GM19372 (cell line): ENCODE results near the gene LPCAT3.
"Not testable (repeated sequence)": the region's sequence is repeated elsewhere in the genome, so short reads cannot be mapped to it uniquely, and the experiment has no call there.

Experiments
- ATAC-seq: cut with Tn5 transposase; IDR thresholded peaks from one replicate; pipeline ENCODE4 v1.9.1; 2021; ENCODE audit warnings: mild to moderate bottlenecking, low read depth, moderate library complexity; ENCODE audit not compliant: unreplicated experiment

Gene LPCAT3

DNA sequence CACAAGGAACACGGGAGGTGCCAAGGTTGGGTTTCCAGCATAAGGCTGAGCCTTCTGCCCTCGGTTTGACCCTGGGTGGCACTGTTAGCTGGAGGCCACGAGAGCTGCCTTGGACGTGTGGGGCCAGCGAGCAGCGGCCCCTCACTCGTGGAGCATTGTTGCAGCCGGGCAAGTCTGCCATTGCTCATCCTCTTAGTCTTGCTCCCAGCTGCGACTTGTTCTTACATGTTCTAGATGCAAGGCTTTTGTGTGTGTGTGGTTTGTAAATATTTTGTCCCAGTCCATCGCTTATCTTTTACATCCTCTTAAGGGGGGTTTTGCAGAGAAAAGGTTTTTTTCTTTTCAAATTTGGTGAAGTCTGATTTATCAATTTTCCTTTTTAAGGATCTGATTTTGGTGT, 21.1 kb upstream of the LPCAT3 start:
- no peak for ATAC-seq

DNA sequence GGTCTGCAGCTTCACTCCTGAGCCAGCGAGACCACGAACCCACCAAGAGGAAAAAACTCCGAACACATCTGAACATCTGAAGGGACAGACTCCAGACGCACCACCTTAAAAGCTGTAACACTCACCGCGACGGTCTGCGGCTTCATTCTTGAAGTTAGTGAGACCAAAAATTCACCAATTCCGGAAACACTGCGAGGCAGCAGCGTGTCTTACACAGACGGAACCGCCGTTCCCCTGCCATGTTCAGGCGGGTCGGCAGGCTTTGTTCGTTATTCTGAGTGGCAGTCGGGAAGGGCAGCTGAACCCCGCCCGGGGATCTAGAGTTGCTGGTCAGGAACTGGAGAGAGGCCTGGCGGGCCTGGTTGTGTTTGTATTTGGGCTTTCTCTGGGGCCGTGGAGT, 20.3 kb upstream of the LPCAT3 start:
- ATAC-seq = no peak

DNA sequence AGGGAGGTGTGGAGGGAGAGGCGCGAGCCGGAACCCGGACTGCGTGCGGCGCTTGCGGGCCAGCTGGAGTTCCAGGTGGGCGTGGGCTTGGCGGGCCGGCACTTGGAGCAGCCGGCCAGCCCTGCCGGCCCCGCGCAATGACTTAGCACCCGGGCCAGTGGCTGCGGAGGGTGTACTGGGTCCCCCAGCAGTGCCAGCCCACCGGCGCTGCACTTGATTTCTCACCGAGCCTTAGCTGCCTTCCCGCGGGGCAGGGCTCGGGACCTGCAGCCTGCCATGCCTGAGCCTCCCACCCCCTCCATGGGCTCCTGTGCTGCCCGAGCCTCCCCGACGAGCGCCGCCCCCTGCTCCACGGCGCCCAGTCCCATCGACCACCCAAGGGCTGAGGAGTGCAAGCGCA, 19.1 kb upstream of the LPCAT3 start:
- not testable (repeated sequence) for ATAC-seq

GRCh38 chr12:7035463-7035862, 17.2 kb upstream of the LPCAT3 start:
- no peak for ATAC-seq

DNA sequence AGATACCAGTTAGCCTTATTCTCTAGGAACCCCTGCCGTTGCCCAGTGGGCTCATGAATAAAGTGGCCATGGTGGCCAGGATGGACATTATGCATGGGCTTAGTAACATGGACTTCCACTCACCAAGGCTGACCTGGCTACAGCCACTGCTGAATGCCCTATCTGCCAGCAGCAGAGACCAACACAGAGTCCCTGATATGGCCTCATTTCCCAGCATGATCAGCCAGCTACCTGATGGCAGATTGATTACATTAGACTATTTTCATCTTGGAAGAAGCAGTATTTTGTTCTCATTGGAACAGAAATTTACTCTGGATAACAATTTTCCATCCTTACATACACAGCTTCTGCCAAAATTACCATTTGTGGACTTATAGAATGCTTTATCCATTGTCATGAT, 16.2 kb upstream of the LPCAT3 start:
- no peak for ATAC-seq

DNA sequence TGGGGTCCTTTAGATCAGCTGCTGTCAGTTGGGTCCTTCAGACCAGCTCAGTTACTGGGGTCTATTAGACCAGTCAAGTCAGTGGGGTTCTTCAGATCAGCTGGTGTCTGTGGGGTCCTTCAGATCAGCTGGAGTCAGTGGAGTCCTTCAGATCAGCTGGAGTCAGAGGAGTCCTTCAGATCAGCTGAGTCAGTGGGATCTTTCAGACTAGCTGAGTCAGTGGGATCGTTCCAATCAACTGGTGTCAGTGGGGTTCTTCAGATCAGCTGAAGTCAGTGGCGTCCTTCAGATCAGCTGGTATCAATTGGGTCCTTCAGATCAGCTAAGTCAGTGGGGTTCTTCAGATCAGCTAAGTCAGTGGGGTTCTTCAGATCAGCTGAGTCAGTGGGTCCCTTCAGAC, 14.7 kb upstream of the LPCAT3 start:
- no peak for ATAC-seq

- ATAC-seq = no peak
These were observed 13.0 kb upstream of the LPCAT3 start for GRCh38 chr12:7031306-7031705.

DNA sequence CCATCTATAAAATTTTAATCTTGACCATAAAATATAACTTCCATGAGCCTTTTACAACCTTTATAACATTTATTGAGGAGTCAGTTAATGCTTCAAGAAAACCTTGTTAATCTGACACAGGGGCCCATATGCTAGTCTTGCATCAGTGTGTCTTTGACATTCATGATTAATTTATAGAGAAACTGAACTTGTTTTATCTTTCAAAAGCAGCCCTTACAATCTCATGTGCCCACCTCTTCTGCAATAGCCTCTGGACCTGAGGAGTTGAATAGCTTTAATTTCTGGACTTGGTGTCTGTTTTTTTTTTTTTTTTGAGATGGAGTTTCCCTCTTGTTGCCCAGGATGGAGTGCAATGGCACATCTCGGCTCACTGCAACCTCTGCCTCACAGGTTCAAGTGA, 8.6 kb upstream of the LPCAT3 start:
- ATAC-seq = no peak

- ATAC-seq = no peak
These were observed 4.8 kb upstream of the LPCAT3 start for GRCh38 chr12:7023114-7023513.

DNA sequence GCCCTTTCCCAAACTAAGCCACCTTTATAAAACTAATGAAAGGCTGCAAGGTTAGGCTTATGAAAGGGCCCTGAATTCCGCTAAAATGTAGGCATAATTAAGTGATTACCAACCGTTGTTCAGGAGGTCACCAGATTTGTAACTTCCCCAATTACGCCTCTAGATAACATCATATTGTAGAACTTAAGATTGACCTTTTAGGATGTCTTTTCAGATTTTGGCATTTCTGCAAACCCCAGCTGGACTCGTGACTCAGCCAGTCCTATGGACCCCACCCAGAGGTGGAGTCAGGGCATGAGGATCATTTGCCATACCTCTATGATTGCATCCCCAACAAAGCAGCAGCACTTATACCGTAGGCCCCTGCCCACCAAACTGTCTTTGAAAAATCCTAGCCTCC, 3.7 kb upstream of the LPCAT3 start:
- no peak for ATAC-seq

DNA sequence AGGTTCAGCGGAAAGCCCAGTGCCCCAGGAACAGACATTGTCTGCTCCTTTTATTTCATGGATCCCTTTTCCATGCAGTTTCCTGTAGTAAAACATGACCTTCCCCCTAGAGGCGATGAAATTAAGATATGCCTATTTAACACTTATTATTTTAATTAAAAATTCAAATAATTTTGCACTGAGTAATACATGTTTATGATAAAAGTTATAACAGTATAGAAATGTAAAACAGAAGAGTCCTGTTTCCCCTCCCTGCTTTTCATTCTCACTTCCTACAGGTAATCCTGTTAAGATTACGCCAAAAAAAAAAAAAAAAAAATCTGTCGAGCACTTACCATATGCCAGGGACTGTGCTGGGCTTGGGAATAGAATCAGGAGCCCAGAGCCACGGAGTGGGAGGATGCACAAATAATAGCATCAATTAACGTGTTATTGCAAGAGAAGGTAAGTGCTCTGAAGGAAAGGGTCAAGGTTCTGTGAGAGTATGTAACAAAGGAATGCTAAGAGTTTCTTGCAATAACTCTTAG, 830 bp upstream of the LPCAT3 start:
- ATAC-seq = no peak

GRCh38 chr12:7017870-7018349, 366 bp downstream of the LPCAT3 start:
- peak; percentile 7 for ATAC-seq

DNA sequence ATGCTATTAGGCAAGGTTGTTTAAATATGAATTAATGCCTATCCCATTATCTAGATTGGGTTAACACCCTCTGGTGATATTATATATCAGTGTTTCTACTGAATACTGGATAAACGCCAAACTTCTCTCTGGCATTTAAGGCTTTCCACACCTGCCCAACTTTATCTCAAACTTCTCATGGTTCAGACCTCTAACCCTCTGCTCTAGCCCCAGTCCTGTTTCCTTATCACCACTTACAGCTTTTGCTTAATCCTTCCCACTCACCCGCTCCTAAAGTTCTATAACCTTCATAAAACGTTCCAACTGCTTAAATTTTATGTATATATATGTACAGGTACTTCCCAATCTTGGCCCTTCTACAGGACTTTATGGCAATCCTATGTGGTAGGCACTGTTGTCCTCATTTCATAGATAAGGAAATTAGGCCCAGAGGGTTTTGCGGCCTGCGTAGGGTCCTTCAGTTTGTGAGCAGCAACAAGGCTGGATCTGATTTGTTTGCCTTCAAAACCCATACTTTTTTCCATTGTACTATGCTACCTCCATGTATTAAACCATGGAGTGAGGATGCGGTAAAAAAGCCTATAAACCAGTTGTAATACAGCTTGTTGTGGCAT, 1.2 kb downstream of the LPCAT3 start:
- ATAC-seq = no peak

DNA sequence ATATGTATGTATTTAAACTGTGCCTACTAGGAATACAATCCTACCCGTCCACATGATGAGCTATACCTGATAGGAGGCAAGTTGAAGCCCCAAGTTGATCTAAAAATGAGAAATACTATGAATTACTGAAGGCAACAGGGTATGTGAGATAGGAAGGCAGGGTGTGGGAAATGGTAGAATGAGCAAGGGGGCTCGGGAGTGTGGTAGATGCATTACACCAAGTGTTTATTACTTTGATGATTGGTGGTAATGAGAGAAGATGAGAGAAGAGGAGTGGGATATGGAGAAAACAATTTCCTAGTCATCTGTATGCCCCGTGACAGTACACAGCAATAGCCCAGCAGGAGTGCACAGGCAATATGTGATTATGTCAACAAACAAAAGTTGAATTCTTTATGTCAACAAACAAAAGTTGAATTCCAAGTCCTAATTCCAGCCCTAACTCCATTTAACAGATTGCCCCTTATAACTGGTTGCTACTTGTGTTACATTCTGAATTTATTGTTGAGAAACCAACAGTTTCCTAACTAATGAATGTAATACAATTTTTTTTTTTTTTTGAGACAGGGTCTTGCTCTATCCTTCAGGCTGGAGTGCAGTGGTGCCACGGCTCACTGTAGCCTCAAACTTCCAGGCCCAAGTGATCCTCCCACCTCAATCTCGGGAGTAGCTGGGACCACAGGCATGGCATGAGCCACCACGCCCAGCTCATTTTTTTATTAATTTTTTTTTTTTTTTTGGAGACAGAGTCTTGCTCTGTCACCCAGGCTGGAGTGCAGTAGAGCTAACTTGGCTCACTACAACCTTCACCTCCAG, 2.5 kb downstream of the LPCAT3 start:
- ATAC-seq = no peak

- no peak for ATAC-seq
These were observed 5.2 kb downstream of the LPCAT3 start for GRCh38 chr12:7013101-7013500.

DNA sequence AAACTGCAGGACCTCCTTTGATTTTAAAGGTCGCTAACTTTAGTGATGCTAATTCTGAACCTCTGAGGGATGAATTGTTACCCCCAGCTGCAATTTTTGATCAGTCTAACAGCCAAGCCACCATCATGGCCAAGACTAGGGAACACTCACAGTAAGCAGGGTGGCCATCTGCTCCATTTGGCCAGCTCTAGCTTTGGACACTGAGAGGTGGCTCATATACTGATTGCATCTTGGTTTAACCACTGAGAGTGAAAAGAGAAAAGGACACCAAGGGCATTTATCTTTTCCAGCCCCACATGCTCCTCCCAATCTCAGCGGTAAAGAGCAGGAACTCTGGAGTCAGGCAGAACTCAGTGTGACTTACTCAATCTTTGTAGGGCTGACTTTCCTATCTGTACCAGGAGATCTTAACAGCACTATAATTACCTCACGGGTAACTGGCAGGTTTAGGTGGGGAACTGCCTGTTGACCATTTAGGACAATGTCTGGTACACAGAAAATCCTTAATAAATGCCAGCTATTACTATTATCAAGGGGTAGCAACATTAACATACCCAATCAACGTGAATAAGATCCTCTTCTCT, 6.2 kb downstream of the LPCAT3 start:
- ATAC-seq = no peak

DNA sequence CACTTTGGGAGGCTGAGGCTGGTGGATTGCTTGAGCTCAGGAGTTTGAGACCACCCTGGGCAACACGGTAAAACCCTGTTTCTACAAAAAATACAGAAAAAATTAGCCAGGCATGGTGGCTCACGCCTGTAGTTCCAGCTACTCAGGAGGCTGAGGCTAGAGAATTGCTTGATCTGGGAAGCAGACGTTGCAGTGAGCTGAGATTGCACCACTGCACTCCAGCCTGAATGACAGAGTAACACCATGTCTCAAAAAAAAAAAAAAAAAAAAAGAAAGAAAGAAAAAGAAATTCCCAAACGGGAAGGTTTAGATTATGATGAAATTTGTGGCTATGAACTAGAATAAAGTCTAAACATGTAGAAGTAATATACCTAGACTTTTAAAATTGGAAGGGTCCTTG, 6.9 kb downstream of the LPCAT3 start:
- not testable (repeated sequence) for ATAC-seq

DNA sequence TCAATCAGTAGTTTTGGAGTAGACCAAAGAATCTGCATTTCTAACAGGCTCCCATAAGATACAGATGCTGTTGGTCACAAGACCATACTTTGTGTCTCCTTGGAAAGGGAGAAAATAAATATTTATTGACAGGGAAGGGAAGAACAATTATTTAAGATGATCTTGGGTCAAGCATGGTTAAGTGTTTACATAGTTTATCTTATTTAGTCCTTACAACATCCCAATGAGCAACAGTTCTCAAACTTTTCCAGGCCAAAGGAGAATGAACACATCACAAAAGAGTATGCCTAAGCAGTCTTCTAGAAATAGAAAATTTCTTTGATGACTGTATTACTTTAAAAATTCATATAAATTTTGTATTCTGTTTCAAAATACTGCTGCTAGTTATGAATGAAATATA, 8.8 kb downstream of the LPCAT3 start:
- no peak for ATAC-seq

GRCh38 chr12:7008864-7009263, 9.4 kb downstream of the LPCAT3 start:
- ATAC-seq = no peak

DNA sequence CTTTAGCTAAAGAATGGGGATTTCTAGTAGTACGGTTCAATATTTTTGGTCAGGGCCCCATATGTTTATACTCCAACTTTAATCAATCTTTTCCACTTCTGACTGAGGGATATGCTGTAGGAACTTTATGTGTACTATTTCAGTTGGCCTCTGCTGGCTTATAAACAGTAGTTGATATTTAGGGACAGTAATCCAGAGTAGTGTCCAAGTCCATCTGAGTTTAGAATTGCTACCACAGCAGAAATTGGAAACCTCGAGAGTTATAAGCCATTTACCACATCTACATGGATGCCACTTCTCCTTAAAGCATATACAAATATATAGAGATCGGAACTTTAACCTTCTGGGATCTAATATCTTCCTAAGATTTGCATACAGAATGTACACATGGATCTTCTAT, 11.6 kb downstream of the LPCAT3 start:
- no peak for ATAC-seq

GRCh38 chr12:7005311-7005710, 13.0 kb downstream of the LPCAT3 start:
- no peak for ATAC-seq

GRCh38 chr12:7004840-7005239, 13.4 kb downstream of the LPCAT3 start:
- ATAC-seq = no peak
